ENCODE data around the gene FRMD5.

- TF ChIP-seq CTCF (conservative IDR thresholded peaks at IDR 0.05) (no peak), EZH2 (IDR thresholded peaks at IDR 0.05; ENCODE audit: low read depth) (no peak)
Measured at GRCh38 chr15:44009038-44009437, 186.0 kb downstream of the FRMD5 start.
